SK-N-SH treated with all-trans-retinoic acid at 6 μM for 48 hours (cell line): ENCODE data around the gene PRKCQ.

Experiments used
- ATAC-seq: fragments of 200-7000 bp; cut with Tn5 transposase; 3 replicates; pipeline ENCODE4 v1.9.1; 2020; ENCODE audit warnings: mild to moderate bottlenecking, moderate library complexity
- ARNTL ChIP-seq: fragments of 450-650 bp; formaldehyde crosslinking; IDR thresholded peaks from 2 replicates; pipeline ENCODE4 v1.5.0; 2020; ENCODE audit warnings: low read depth, mild to moderate bottlenecking, moderate library complexity, borderline replicate concordance
- BACH2 ChIP-seq: fragments of 250-450 bp; sonication (Bioruptor Pico); IDR thresholded peaks from 2 replicates; pipeline ENCODE4 v1.9.0; 2021; ENCODE audit warnings: mild to moderate bottlenecking, borderline replicate concordance
- CSDC2 ChIP-seq: fragments of 250-450 bp; sonication (Bioruptor Pico); IDR thresholded peaks from 2 replicates; pipeline ENCODE4 v1.5.0; 2020; ENCODE audit warnings: mild to moderate bottlenecking, moderate library complexity
- ISL1 ChIP-seq: fragments of 250-450 bp; sonication (Bioruptor Pico); IDR thresholded peaks from 2 replicates; pipeline ENCODE4 v2.1.2; 2022; ENCODE audit warnings: mild to moderate bottlenecking, moderate library complexity
- RARB ChIP-seq: fragments of 250-450 bp; sonication (Bioruptor Pico); IDR thresholded peaks from 2 replicates; pipeline ENCODE4 v1.8.0; 2021; ENCODE audit warnings: mild to moderate bottlenecking, moderate library complexity
- SNAI2 ChIP-seq: fragments of 250-450 bp; sonication (Bioruptor Pico); IDR thresholded peaks from 2 replicates; pipeline ENCODE4 v1.5.0; 2020; ENCODE audit warnings: mild to moderate bottlenecking, moderate library complexity
- TCF4 ChIP-seq: fragments of 250-450 bp; sonication (Bioruptor Pico); IDR thresholded peaks from 2 replicates; pipeline ENCODE4 v1.8.0; 2021; ENCODE audit warnings: mild to moderate bottlenecking, moderate library complexity, borderline replicate concordance
- TOX ChIP-seq: fragments of 250-450 bp; sonication (Bioruptor Pico); IDR thresholded peaks from 2 replicates; pipeline ENCODE4 v1.8.0; 2021; ENCODE audit warnings: mild to moderate bottlenecking, moderate library complexity, borderline replicate concordance
- ZC3H10 ChIP-seq: fragments of 250-450 bp; sonication (Bioruptor Pico); IDR thresholded peaks from 2 replicates; pipeline ENCODE4 v1.5.1; 2021; ENCODE audit warnings: mild to moderate bottlenecking, moderate library complexity
- ZFP3 ChIP-seq: fragments of 250-450 bp; sonication (Bioruptor Pico); IDR thresholded peaks from 2 replicates; pipeline ENCODE4 v1.5.0; 2020; ENCODE audit warnings: mild to moderate bottlenecking, moderate library complexity
- ZFP30 ChIP-seq: fragments of 450-650 bp; formaldehyde crosslinking; IDR thresholded peaks from 2 replicates; pipeline ENCODE4 v1.5.0; 2022; ENCODE audit warnings: mild to moderate bottlenecking, moderate library complexity
- ZNF565 ChIP-seq: fragments of 450-650 bp; formaldehyde crosslinking; conservative IDR thresholded peaks from 2 replicates; pipeline ENCODE4 v1.5.0; 2020; ENCODE audit warnings: low read depth, mild to moderate bottlenecking, moderate library complexity
- ZNF70 ChIP-seq: fragments of 450-650 bp; formaldehyde crosslinking; IDR thresholded peaks from 2 replicates; pipeline ENCODE4 v1.5.0; 2020; ENCODE audit warnings: mild to moderate bottlenecking, moderate library complexity
- ZNF8 ChIP-seq: fragments of 450-650 bp; formaldehyde crosslinking; IDR thresholded peaks from 2 replicates; pipeline ENCODE4 v1.5.0; 2020; ENCODE audit warnings: mild to moderate bottlenecking, moderate library complexity
- TF ChIP-seq, protein P1 (sequence below): fragments of 250-450 bp; sonication (Bioruptor Pico); IDR thresholded peaks from 2 replicates; pipeline ENCODE4 v1.5.1; 2020; ENCODE audit warnings: low read depth, mild to moderate bottlenecking, moderate library complexity
- TF ChIP-seq, protein P2 (sequence below): fragments of 250-450 bp; sonication (Bioruptor Pico); IDR thresholded peaks from 2 replicates; pipeline ENCODE4 v1.5.0; 2020; ENCODE audit warnings: mild to moderate bottlenecking, moderate library complexity
- TF ChIP-seq, protein P3 (sequence below): fragments of 250-450 bp; sonication (Bioruptor Pico); IDR thresholded peaks from 2 replicates; pipeline ENCODE4 v1.5.1; 2021; ENCODE audit warnings: mild to moderate bottlenecking, moderate library complexity
- TF ChIP-seq, protein P4 (sequence below): fragments of 250-450 bp; sonication (Bioruptor Pico); IDR thresholded peaks from 2 replicates; pipeline ENCODE4 v1.8.0; 2020; ENCODE audit warnings: mild to moderate bottlenecking, moderate library complexity, borderline replicate concordance

PRKCQ gene

DNA sequence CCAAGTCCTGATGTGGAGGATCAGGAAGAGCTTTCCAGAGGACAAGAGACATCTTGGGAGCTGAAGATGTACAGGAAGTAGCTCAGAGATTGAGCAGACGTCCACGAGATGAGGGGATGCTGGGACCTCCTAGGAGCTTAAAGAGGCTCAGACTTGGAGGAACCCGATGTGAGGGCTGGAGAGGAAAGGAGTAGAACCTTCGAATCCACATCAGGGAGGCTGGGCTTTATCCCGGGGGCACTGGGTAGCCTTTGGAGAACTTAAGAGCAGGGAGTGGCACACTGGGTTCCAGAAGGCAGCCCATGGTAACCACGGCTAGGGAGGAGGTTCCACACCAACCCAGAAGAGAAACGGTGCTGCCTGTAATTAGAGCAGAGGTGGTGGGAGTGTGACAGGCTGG lies 10.8 kb downstream of the PRKCQ start (continued):
- TF ChIP-seq ZFP30 (no peak), RARB (no peak)
- TF ChIP-seq, protein P1, sequence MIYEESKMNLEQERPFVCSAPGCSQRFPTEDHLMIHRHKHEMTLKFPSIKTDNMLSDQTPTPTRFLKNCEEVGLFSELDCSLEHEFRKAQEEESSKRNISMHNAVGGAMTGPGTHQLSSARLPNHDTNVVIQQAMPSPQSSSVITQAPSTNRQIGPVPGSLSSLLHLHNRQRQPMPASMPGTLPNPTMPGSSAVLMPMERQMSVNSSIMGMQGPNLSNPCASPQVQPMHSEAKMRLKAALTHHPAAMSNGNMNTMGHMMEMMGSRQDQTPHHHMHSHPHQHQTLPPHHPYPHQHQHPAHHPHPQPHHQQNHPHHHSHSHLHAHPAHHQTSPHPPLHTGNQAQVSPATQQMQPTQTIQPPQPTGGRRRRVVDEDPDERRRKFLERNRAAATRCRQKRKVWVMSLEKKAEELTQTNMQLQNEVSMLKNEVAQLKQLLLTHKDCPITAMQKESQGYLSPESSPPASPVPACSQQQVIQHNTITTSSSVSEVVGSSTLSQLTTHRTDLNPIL (CRISPR knock-in tag) = no peak
- TF ChIP-seq, all 23 proteins: peak for 0

DNA sequence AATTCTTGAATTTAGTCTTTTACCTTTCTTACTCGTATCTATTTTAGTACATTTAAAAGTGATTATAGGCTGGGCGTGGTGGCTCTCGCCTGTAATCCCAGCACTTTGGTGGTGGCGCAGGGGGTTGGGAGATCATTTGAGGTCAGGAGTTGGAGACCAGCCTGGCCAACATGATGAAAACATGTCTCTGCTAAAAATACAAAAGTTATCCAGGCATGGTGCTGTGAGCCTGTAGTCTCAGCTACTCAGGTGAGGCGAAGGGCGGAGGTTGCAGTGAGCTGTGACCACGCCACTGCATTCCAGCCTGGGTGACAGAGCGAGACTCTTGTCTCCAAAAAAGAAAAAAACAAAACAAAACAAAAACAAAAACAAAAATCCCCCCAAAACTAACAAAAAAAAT lies 12.2 kb downstream of the PRKCQ start:
- no peak for ATAC-seq
- no peak for TF ChIP-seq ZNF70 (CRISPR knock-in tag)
- TF ChIP-seq, protein P1 (CRISPR knock-in tag) = no peak
- TF ChIP-seq, protein P2, sequence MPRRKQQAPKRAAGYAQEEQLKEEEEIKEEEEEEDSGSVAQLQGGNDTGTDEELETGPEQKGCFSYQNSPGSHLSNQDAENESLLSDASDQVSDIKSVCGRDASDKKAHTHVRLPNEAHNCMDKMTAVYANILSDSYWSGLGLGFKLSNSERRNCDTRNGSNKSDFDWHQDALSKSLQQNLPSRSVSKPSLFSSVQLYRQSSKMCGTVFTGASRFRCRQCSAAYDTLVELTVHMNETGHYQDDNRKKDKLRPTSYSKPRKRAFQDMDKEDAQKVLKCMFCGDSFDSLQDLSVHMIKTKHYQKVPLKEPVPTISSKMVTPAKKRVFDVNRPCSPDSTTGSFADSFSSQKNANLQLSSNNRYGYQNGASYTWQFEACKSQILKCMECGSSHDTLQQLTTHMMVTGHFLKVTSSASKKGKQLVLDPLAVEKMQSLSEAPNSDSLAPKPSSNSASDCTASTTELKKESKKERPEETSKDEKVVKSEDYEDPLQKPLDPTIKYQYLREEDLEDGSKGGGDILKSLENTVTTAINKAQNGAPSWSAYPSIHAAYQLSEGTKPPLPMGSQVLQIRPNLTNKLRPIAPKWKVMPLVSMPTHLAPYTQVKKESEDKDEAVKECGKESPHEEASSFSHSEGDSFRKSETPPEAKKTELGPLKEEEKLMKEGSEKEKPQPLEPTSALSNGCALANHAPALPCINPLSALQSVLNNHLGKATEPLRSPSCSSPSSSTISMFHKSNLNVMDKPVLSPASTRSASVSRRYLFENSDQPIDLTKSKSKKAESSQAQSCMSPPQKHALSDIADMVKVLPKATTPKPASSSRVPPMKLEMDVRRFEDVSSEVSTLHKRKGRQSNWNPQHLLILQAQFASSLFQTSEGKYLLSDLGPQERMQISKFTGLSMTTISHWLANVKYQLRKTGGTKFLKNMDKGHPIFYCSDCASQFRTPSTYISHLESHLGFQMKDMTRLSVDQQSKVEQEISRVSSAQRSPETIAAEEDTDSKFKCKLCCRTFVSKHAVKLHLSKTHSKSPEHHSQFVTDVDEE (CRISPR knock-in tag) = no peak
- TF ChIP-seq ARNTL (CRISPR knock-in tag) = no peak
- TF ChIP-seq, all 23 proteins: peak for 0

DNA sequence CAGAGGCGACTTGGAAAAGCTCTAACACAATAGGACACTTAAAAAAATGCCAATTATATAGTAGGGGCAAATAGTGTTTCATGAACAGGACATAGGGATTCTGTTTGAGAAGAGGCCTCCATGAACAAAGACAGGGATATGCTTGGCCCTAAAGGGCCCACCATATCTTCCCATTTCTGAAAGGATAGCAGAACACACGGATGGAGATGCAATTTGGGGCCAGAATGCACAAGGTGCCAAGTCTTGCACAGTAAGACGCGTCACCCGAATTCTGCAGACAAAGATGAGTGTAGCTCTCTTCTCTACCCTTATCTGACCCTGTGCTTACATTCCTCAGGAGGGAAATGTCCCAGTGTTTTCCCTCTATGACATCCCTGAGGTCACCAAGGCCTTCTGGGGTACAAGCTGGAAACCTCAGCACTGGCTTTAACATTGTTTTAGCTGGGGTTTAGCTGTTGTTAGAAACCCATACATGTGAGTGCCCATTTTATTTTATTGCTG lies 12.8 kb downstream of the PRKCQ start:
- no peak for ATAC-seq
- TF ChIP-seq TCF4 (CRISPR knock-in tag) (no peak), BACH2 (CRISPR knock-in tag) (no peak), ZNF8 (CRISPR knock-in tag) (no peak), ZC3H10 (no peak), TOX (CRISPR knock-in tag) (no peak), ZNF565 (no peak)
- TF ChIP-seq, protein P1 (CRISPR knock-in tag) = no peak

DNA sequence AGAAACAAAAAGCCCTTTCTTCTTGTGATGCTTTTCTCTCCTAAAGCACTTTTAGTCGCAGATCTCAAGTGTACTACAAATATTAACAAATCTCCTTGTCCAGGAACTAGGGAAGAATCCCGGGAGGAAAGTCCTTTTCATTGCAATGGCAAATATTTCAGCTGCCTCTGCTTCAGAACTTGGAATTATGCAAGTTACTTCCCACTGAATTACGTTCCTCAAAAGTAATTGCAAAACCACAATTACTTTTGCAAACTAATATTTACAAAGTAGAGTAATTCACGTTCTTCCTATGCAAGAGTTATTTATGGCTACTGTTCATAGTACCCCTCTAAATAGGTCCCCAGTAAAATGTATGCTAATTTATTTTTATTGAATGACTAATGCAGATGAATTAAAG lies 14.5 kb downstream of the PRKCQ start:
- ATAC-seq = no peak
- TF ChIP-seq, protein P3, sequence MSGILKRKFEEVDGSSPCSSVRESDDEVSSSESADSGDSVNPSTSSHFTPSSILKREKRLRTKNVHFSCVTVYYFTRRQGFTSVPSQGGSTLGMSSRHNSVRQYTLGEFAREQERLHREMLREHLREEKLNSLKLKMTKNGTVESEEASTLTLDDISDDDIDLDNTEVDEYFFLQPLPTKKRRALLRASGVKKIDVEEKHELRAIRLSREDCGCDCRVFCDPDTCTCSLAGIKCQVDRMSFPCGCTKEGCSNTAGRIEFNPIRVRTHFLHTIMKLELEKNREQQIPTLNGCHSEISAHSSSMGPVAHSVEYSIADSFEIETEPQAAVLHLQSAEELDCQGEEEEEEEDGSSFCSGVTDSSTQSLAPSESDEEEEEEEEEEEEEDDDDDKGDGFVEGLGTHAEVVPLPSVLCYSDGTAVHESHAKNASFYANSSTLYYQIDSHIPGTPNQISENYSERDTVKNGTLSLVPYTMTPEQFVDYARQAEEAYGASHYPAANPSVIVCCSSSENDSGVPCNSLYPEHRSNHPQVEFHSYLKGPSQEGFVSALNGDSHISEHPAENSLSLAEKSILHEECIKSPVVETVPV (CRISPR knock-in tag) = no peak
- TF ChIP-seq ARNTL (CRISPR knock-in tag) = no peak
- TF ChIP-seq, protein P2 (CRISPR knock-in tag) = no peak
- no peak for TF ChIP-seq ZFP3 (CRISPR knock-in tag)
- TF ChIP-seq ZNF8 (CRISPR knock-in tag) = no peak
- TF ChIP-seq ZNF70 (CRISPR knock-in tag) = no peak
- TF ChIP-seq CSDC2 (CRISPR knock-in tag) = no peak
- no peak for TF ChIP-seq SNAI2 (CRISPR knock-in tag)
- TF ChIP-seq RARB = no peak
- no peak for TF ChIP-seq ISL1 (CRISPR knock-in tag)
- TF ChIP-seq, protein P4, sequence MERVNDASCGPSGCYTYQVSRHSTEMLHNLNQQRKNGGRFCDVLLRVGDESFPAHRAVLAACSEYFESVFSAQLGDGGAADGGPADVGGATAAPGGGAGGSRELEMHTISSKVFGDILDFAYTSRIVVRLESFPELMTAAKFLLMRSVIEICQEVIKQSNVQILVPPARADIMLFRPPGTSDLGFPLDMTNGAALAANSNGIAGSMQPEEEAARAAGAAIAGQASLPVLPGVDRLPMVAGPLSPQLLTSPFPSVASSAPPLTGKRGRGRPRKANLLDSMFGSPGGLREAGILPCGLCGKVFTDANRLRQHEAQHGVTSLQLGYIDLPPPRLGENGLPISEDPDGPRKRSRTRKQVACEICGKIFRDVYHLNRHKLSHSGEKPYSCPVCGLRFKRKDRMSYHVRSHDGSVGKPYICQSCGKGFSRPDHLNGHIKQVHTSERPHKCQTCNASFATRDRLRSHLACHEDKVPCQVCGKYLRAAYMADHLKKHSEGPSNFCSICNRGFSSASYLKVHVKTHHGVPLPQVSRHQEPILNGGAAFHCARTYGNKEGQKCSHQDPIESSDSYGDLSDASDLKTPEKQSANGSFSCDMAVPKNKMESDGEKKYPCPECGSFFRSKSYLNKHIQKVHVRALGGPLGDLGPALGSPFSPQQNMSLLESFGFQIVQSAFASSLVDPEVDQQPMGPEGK (CRISPR knock-in tag) = no peak
